ENCODE results near the gene ADCYAP1.
A peak's percentile ranks its signal among the peaks of the same experiment; 100 is the strongest.
"Not testable (repeated sequence)": the region's sequence is repeated elsewhere in the genome, so short reads cannot be mapped to it uniquely, and the experiment has no call there.

The ADCYAP1 gene

GRCh38 chr18:904218-905090, at the start of gene ADCYAP1:
Gene ADCYAP1, plus strand, starts transcription at chr18:904871. Its CDS starts 516 bp downstream, at chr18:905387.
- DNase-seq (ENCODE audit: low read depth), result no peak

DNA sequence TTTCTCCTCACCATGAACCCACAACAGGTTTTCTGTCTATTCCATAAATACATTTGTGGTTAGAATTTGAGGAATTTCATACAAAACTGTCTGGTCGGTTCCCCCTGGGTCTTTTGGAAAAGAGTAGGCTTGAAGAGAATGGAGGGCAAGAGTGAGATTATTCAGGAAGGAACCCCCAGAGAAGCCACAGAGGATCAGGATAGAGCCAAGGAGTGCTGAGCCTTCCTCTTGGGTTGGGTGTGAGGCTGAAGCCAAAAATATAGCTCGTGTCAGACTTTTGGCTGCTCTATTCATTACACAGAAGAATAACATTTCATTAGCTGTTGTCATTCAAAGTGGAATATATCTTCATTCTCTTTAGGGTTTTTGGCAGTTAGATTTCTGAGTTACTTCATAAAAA, 46.7 kb upstream of the ADCYAP1 start:
- DNase-seq (ENCODE audit: low read depth), result no peak

DNA sequence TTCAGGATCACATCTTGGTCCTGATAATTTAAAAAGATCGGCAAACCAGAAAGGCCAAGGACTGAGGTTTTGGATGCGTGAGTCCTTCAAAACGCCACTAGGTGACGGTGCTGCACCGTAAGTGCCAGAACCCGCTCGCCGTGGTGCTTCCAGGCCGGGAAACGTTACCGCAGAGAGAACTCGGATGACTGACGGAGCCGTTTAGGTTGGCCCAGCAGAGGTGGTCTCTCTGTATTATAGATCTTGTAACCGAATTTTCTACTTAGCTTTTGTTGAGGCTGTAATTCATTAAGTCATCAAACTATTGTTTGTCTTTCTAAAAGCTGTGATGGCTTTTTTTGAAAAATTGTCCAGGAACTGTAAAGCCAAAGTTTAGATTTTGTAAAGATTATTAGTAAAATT, 39.8 kb upstream of the ADCYAP1 start:
- DNase-seq (ENCODE audit: low read depth), result peak; percentile 39

DNA sequence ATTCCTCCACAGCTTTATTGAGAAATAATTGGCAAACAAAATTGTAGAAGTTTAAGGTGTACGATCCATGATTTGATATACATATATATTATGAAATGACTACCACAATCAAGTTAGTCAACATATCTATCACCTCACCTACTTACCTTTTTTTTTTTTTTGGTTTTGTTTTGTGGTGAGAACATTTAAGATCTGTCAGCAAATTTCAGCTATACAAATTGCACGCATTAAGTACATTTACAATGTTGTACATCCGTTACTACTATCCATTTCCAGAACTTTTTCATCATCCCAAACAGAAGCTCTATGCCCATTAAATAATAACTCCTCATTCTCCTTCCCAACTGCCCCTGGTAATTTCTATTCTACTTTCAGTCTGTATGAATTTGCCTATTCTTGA, 37.4 kb upstream of the ADCYAP1 start:
- no peak for DNase-seq (ENCODE audit: low read depth)

DNA sequence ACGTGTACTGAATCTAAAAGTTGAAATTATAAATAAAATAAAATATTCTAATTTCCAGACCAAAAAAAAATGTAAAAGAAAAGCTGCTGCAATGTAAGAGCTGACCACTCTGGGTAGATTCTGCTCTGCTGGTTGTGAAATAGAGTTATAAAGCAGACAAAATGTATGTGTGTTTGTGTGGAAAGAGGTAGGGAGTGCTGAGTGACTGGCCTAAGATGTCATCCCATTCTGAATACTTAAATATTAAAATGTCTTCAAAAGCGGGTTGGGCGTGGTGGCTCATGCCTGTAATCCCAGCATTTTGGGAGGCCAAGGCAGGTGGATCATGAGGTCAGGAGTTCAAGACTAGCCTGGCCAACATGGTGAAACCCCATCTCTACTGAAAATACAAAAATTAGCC, 31.2 kb upstream of the ADCYAP1 start:
- not testable (repeated sequence) for DNase-seq (ENCODE audit: low read depth)

DNA sequence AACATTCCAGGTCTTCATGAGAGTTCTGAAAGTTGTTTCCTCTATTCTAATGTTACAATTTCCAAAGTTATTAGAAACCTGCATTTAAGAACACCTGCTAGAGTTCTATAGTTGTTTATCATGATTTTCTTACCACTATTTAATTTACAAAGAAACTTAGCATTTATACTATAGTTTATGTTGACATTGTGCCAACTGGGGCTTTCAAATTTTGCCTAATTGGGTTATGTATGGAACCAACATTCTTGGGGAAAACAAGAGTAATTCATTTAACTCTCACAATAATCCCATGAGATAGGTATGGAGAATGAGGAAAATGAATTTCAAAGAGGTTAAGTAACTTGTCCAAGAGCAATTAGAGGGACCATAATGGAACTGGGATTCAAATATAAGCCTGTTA, 28.8 kb upstream of the ADCYAP1 start:
- no peak for DNase-seq (ENCODE audit: low read depth)

DNA sequence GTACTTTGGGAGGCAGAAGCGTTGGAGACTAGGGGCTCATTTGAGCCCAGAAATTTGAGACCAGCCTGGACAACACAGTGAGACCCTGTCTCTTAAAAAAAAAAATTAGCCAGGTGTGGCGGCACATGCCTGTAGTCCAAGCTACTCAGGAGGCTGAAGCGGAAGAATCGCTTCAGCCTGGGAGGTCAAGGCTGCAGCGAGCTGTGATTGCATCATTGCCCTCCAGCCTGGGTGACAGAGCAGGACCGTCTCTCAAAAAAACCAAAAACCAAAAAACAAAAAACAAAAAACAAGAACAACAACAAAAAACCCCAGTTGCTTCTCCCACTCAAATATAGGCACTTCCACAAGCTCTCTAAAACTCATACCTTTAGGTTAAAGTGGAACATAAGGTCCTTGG, 27.4 kb upstream of the ADCYAP1 start:
- no peak for DNase-seq (ENCODE audit: low read depth)

GRCh38 chr18:886076-886475, 18.6 kb upstream of the ADCYAP1 start:
- no peak for DNase-seq (ENCODE audit: low read depth)

GRCh38 chr18:887716-888115, 17.0 kb upstream of the ADCYAP1 start:
- no peak for DNase-seq (ENCODE audit: low read depth)

- DNase-seq (ENCODE audit: low read depth), result no peak
Observed at GRCh38 chr18:892316-892715, 12.4 kb upstream of the ADCYAP1 start.

- no peak for DNase-seq (ENCODE audit: low read depth)
Observed at GRCh38 chr18:896315-896714, 8.4 kb upstream of the ADCYAP1 start.

DNA sequence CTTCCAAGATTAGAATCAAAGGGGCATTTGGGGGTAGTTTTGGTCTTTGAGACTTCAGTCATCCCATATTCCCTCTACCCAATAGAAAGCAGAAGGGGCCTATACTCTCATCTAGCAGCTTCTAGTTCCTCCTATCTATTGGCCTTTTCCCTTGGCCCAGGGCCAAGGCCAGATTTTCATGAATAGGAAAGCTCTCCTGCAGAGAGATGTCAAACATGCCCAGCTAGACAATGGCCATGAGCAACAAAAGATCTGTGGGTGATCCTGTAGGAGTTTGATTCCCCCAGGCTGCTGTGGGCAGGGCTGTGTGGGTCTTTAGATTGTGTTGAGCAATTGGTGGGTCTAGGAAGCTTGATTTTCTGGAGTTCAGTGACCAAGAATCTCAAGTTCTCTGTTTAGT, 2.9 kb upstream of the ADCYAP1 start:
- DNase-seq (ENCODE audit: low read depth), result no peak

- DNase-seq (ENCODE audit: low read depth), result no peak
Observed at GRCh38 chr18:902229-902628, 2.4 kb upstream of the ADCYAP1 start.

DNA sequence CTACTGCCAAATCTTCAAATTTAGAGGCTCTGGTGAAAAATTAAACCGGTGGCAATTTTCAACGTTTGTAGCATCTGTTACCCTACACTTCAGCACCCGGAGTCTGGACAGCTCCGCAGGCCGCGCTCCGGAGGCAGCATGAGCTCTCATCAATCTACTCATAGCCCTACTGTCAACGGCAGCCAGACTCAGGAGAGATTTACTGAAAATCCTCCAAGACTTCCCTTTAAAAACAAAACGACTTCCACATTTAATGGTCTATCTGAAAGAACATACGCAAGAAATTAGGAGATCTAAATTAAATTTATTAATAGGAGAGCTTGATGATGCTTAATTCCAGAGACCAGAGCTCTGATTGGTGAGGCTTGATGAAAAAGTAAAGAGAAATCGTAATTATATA, 970 bp upstream of the ADCYAP1 start:
- DNase-seq (ENCODE audit: low read depth), result no peak

GRCh38 chr18:905307-905947, 756 bp downstream of the ADCYAP1 start:
- no peak for DNase-seq (ENCODE audit: low read depth)

GRCh38 chr18:905948-906415, 1.3 kb downstream of the ADCYAP1 start:
- no peak for DNase-seq (ENCODE audit: low read depth)

DNA sequence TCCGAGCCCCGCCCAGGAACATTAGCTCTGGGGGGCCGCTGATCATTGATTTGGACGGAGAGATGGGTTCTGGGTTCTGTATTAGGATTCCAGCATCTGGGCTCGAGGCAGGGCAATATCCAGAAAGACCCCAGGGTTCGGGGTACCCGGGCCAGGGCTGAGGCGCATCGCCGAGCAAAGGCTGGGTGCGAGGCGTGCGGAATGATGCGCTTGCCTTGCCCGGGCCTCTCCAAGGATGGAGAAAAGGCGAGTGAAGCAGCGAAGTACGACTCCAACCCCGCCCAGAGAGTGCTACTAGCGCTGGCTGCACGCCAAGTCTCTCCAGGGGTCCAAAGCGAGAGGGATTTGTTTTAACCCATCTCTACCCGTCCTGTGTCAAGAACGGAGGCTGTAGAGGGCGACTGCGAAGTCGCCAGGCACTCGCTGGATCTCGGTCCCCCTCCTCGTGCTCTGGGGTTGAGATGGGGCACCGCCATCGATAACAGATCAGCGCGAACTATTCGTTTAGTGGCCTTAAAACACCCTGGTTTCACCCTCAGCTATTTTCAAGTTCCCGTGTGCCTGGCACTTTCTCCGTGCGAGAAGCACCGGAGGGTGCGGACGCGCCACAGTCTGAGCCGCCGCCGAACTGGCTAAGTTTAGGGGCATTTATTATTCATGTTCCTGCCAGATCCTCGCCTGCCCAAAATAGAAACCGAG, 1.9 kb downstream of the ADCYAP1 start:
- DNase-seq (ENCODE audit: low read depth), result no peak

GRCh38 chr18:907115-907884, 2.6 kb downstream of the ADCYAP1 start:
- no peak for DNase-seq (ENCODE audit: low read depth)

- no peak for DNase-seq (ENCODE audit: low read depth)
Observed at GRCh38 chr18:907885-908757, 3.5 kb downstream of the ADCYAP1 start.

- DNase-seq (ENCODE audit: low read depth), result no peak
Observed at GRCh38 chr18:908758-909724, 4.4 kb downstream of the ADCYAP1 start.
